Right atrium auricular region (tissue), 2 donors: ENCODE data around the gene HIP1R. TPM values are rescaled to one million over a fixed set of nuclear protein-coding genes. Genes with fewer than 3 reads are reported as not detected.

ENCODE experiments used
- DNase-seq: peaks from one replicate; pipeline ENCODE4 v3.0.0-alpha.2; 2019; ENCODE audit warnings: low spot score
- H3K27ac ChIP-seq, 2 donors: fragments of 200-600 bp; sonication (generic); 1 replicate in 1 of 2; 2 replicates in 1 of 2; pipeline ENCODE4 v1.5.1; 2016 to 2019
- H3K27me3 ChIP-seq, 2 donors: fragments of 200-600 bp; sonication (generic); one replicate each; pipeline versions ENCODE4 v1.5.1 to v1.6.0; 2017 to 2019
- H3K36me3 ChIP-seq: fragments of 200-600 bp; sonication (generic); one replicate; pipeline ENCODE4 v1.5.1; 2016
- H3K4me1 ChIP-seq, 2 donors: fragments of 200-600 bp; sonication (generic); one replicate each; pipeline versions ENCODE4 v1.5.1 to v1.6.0; 2017 to 2019
- H3K4me3 ChIP-seq, 2 donors: fragments of 200-600 bp; sonication (generic); 1 replicate in 1 of 2; 2 replicates in 1 of 2; pipeline ENCODE4 v1.5.1; 2017 to 2019; ENCODE audit warnings: mild to moderate bottlenecking in 1 of 2, moderate library complexity in 1 of 2
- H3K9me3 ChIP-seq, 2 donors: fragments of 200-600 bp; sonication (generic); one replicate each; pipeline ENCODE4 v1.5.1; 2019
- total RNA-seq, 2 donors: library from RNA; depleted of rRNA; stranded (reverse); fragments of >200 nt; gene quantifications; one replicate each; pipeline ENCODE4 v1.1.0, GENCODE V29; 2016
- TF ChIP-seq, protein P1 (sequence below), 2 donors: fragments of 200-600 bp; sonication (generic); IDR thresholded peaks; one replicate each; pipeline ENCODE4 v1.5.1; 2019; ENCODE audit warnings: antibody characterized with exemption in 2 of 2

The HIP1R gene
- total RNA-seq, 2 donors from 2014 or later = 32.4 to 43.8 TPM

DNA sequence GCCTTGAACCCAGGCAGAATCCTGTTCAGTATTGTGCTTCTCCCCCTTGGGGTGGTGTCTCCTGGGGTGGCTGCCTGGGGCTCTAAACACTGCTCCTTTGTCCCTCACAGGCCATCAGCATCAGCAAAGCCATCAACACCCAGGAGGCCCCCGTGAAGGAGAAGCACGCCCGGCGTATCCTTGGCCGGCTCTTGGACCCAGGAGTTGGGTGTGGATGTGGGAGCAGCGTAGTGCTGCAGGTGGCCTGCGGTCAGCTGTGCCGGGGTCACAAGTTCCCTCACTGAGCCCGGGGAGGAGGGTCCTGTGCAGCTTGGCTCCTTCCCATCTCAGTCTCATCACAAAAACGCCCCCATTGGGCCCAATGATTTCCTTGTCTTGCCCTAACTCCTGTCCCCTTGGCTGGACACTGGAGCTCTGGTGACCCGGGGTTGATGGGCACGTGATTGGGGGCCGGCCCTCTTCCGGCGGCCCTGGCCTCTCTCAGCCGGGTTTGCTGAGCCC lies 12.7 kb downstream of the HIP1R start:
- no peak for DNase-seq
- H3K27ac ChIP-seq = peak overlapping the region in 1 of 2 donors; percentile 76
- H3K36me3 ChIP-seq = no peaks in the 10 kb centered on the region

GRCh38 chr12:122848471-122849351 lies 13.5 kb downstream of the HIP1R start:
- Histone ChIP-seq H3K27me3 (no peaks in the 10 kb centered on the region), H3K9me3 (no peaks in the 10 kb centered on the region), H3K4me1 (peaks cover 0 to 79% of the 10 kb centered on the region in 2 donors), H3K36me3 (no peaks in the 10 kb centered on the region), H3K27ac (peak overlapping the region; percentile 76 to 88), H3K4me3 (no peak overlapping the region)
- TF ChIP-seq, protein P1, sequence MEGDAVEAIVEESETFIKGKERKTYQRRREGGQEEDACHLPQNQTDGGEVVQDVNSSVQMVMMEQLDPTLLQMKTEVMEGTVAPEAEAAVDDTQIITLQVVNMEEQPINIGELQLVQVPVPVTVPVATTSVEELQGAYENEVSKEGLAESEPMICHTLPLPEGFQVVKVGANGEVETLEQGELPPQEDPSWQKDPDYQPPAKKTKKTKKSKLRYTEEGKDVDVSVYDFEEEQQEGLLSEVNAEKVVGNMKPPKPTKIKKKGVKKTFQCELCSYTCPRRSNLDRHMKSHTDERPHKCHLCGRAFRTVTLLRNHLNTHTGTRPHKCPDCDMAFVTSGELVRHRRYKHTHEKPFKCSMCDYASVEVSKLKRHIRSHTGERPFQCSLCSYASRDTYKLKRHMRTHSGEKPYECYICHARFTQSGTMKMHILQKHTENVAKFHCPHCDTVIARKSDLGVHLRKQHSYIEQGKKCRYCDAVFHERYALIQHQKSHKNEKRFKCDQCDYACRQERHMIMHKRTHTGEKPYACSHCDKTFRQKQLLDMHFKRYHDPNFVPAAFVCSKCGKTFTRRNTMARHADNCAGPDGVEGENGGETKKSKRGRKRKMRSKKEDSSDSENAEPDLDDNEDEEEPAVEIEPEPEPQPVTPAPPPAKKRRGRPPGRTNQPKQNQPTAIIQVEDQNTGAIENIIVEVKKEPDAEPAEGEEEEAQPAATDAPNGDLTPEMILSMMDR (IDR thresholded peaks at IDR 0.05) = no peak
- no peak for DNase-seq

More for the DNA sequence above, 12.7 kb downstream of the HIP1R start:
- H3K4me3 ChIP-seq = no peak overlapping the region
- H3K27me3 ChIP-seq = no peaks in the 10 kb centered on the region
- H3K4me1 ChIP-seq = peaks cover 0 to 80% of the 10 kb centered on the region in 2 donors
- H3K9me3 ChIP-seq = no peaks in the 10 kb centered on the region
- TF ChIP-seq, protein P1 (IDR thresholded peaks at IDR 0.05) = no peak

DNA sequence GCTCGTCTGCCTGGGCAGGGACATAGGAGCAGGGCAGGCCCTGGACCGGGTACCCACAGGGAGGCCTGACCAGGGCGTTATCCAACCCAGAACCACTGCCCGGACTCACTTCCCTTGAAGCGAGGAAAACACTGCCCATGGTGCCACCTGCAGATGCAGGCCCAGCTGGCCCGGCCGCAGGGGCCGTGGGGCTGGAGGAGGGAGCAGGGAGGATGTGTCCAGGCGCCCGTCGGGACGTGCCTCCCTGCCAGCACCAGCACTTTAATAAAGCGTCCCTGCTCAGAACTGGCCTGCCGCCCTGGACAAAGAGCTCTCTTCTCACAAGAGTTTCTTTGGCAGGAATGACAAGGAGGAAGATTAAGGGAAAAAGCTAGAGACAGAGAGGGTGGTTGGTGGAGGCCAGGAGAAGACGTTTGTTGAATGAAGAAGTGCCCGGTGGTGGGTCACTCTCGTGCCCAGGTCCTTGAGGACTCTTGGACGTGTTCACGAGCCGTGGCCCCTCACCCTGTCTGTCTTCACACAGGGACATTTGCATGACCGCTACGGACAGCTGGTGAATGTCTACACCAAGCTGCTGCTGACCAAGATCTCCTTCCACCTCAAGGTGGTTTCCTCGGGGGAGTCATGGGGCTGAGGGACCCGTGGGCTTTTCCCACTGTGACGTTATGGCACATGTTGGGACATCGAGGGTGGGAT lies 14.2 kb downstream of the HIP1R start:
- H3K4me1 ChIP-seq = peaks cover 0 to 74% of the 10 kb centered on the region in 2 donors
- no peaks in the 10 kb centered on the region for H3K36me3 ChIP-seq
- no peaks in the 10 kb centered on the region for H3K9me3 ChIP-seq
- peak overlapping the region; percentile 76 to 88 for H3K27ac ChIP-seq
- no peak overlapping the region for H3K4me3 ChIP-seq
- no peak for DNase-seq
- TF ChIP-seq, protein P1 (IDR thresholded peaks at IDR 0.05) = no peak
- H3K27me3 ChIP-seq = no peaks in the 10 kb centered on the region

- no peak for DNase-seq
- H3K36me3 ChIP-seq = peaks cover 3% of the 10 kb centered on the region
- TF ChIP-seq, protein P1 (IDR thresholded peaks at IDR 0.05) = no peak
- peak overlapping the region; percentile 76 to 88 for H3K27ac ChIP-seq
- no peak overlapping the region for H3K4me3 ChIP-seq
- H3K9me3 ChIP-seq = no peaks in the 10 kb centered on the region
- H3K27me3 ChIP-seq = no peaks in the 10 kb centered on the region
- peaks cover 0 to 69% of the 10 kb centered on the region in 2 donors for H3K4me1 ChIP-seq
Observed at GRCh38 chr12:122850048-122850445, 14.8 kb downstream of the HIP1R start.

DNA sequence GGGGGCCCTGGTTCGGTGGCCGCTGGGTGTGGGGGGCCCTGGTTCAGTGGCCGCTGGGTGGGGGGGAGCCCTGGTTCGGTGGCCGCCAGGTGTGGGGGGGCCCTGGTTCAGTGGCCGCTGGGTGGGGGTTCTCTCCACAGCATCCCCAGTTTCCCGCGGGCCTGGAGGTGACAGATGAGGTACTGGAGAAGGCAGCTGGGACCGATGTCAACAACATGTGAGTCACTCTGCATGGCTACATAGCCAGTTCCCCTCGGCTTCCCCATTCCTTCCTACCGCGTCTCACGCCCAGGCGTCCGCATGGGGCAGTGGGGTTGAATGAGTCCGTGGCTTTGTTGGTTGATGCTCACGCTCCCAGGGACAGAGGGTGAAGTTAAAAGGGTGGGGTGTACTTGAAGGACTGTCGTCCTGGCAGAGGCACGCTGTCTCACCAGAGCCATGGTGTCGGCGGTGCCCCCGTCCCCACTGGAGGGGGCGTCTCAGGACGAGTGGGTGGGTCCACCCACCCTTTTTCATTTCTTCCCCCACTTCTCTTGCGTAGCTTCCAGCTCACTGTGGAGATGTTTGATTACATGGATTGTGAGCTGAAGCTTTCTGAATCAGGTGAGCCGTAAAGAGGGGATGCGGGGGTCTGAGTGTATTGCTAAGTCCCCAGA lies 15.6 kb downstream of the HIP1R start:
- Histone ChIP-seq H3K27ac (peak overlapping the region; percentile 4 to 47), H3K36me3 (peaks cover 10% of the 10 kb centered on the region), H3K27me3 (no peaks in the 10 kb centered on the region), H3K9me3 (no peaks in the 10 kb centered on the region), H3K4me3 (no peak overlapping the region), H3K4me1 (peaks cover 0 to 61% of the 10 kb centered on the region in 2 donors)
- TF ChIP-seq, protein P1 (IDR thresholded peaks at IDR 0.05) = no peak
- DNase-seq = no peak
